H1 (cell line): ENCODE results near the gene PNMA8C. TPM values are rescaled to one million over a fixed set of nuclear protein-coding genes. Genes with fewer than 3 reads are reported as not detected.

Source experiments
- BCL11A ChIP-seq, 2 experiments: IDR thresholded peaks; one replicate each; pipeline ENCODE4 v1.6.1; 2011; ENCODE audit warnings: low read depth in 2 of 2, low read length in 2 of 2, mild to moderate bottlenecking in 2 of 2
- POLR2A ChIP-seq, 2 experiments: IDR thresholded peaks; 1 replicate in 1 of 2; 2 replicates in 1 of 2; pipeline ENCODE4 v1.6.1; 2011; ENCODE audit warnings: low read depth in 2 of 2, low read length in 2 of 2, mild to moderate bottlenecking in 2 of 2; ENCODE audit errors: control extremely low read depth in 1 of 2
- RXRA ChIP-seq: IDR thresholded peaks from 2 replicates; pipeline ENCODE4 v1.6.1; 2011; ENCODE audit warnings: low read depth, mild to moderate bottlenecking, low read length, moderate library complexity; ENCODE audit not compliant: insufficient read depth
- SP1 ChIP-seq: IDR thresholded peaks from 2 replicates; pipeline ENCODE4 v1.6.1; 2011; ENCODE audit warnings: low read depth, low read length
- TAF7 ChIP-seq: optimal IDR thresholded peaks from 2 replicates; pipeline ENCODE3; 2011; ENCODE audit warnings: low read depth, mild to moderate bottlenecking, inconsistent platforms, low read length, moderate library complexity, borderline replicate concordance
- TBP ChIP-seq: IDR thresholded peaks from 2 replicates; pipeline ENCODE4 v1.6.1; 2011; ENCODE audit warnings: low read depth, low read length, improper control_type of control experiment
- polyA plus RNA-seq, 7 experiments: library from polyadenylated mRNA; depleted of rRNA in 3 of 7; stranded (reverse) in 5 of 7; unstranded in 2 of 7; fragments of >200 nt in 5 of 7; fragments of 200-250 nt in 2 of 7; gene quantifications; 1 replicate in 5 of 7; 2 replicates in 1 of 7; 4 replicates in 1 of 7; pipeline versions ENCODE4 v1.2.1 to v1.2.3, GENCODE V29; 2011 to 2013; ENCODE audit warnings: missing spikeins in 2 of 7, mixed read lengths in 2 of 7
- total RNA-seq: library from RNA; stranded (reverse); fragmentation: NEBNext Ultra II Directional; extraction: Animal tissue kit (Norgen Biotek cat#: 25700); gene quantifications from 2 replicates; pipeline ENCODE4 v1.2.1, GENCODE V29; 2021
- TF ChIP-seq, protein P1 (sequence below): IDR thresholded peaks from 2 replicates; pipeline ENCODE4 v1.6.1; 2012; ENCODE audit warnings: inconsistent platforms

Gene PNMA8C
- total and polyA plus RNA-seq, 2 of the 8 experiments (the other 6 are each of a cell fraction or from before 2014, with no cell fraction given): 0.53 to 1.8 TPM

GRCh38 chr19:46409191-46409590, 19.5 kb downstream of the PNMA8C start (continued):
- TF ChIP-seq BCL11A (IDR thresholded peaks at IDR 0.05; ENCODE audit: low read depth in 2 of 2, low read length in 2 of 2): no peak
- TF ChIP-seq RXRA: no peak
- TF ChIP-seq TBP: no peak
- TF ChIP-seq TAF7: no peak
- TF ChIP-seq POLR2A (IDR thresholded peaks at IDR 0.05; ENCODE audit: control extremely low read depth in 1 of 2, low read depth in 2 of 2, low read length in 2 of 2): no peak
- no peak for TF ChIP-seq SP1
- TF ChIP-seq, protein P1, sequence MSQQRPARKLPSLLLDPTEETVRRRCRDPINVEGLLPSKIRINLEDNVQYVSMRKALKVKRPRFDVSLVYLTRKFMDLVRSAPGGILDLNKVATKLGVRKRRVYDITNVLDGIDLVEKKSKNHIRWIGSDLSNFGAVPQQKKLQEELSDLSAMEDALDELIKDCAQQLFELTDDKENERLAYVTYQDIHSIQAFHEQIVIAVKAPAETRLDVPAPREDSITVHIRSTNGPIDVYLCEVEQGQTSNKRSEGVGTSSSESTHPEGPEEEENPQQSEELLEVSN: no peak
